AG04450 (cell line): ENCODE measurements around the gene VILL. TPM values are rescaled to one million over a fixed set of nuclear protein-coding genes. Genes with fewer than 3 reads are reported as not detected.
"Not testable (repeated sequence)": the region's sequence is repeated elsewhere in the genome, so short reads cannot be mapped to it uniquely, and the experiment has no call there.

Experiments
- CTCF ChIA-PET: fragments of 300-600, 350-600 bp; formaldehyde crosslinking; extraction: SDS; loops from one replicate; lab custom pipeline; 2022; ENCODE audit warnings: antibody characterized with exemption, inconsistent platforms; lab: Charles Lee
- POLR2A ChIA-PET: fragments of 350-600 bp; formaldehyde crosslinking; extraction: SDS; loops from one replicate; lab custom pipeline; 2021; ENCODE audit warnings: antibody characterized with exemption, inconsistent platforms; lab: Yijun Ruan, JAX
- DNase-seq: peaks from one replicate; pipeline ENCODE4 v3.0.0-alpha.2; 2011; ENCODE audit warnings: low read depth, low spot score
- H3K27ac ChIP-seq: one replicate; pipeline ENCODE4 v1.5.1; 2012; ENCODE audit warnings: low read depth, low read length, control low read depth
- H3K27me3 ChIP-seq: one replicate; pipeline ENCODE4 v1.6.0; 2012; ENCODE audit warnings: low read length; ENCODE audit not compliant: control insufficient read depth, insufficient read depth
- H3K4me3 ChIP-seq: 2 replicates; pipeline ENCODE4 v1.5.1; 2011; ENCODE audit warnings: mild to moderate bottlenecking, low read depth, low read length, control low read depth
- H3K9me3 ChIP-seq: 2 replicates; pipeline ENCODE4 v1.5.1; 2012; ENCODE audit warnings: low read length; ENCODE audit not compliant: control insufficient read depth, insufficient read depth
- polyA plus RNA-seq: library from polyadenylated mRNA; depleted of rRNA; stranded (reverse); fragments of >200 nt; gene quantifications from 2 replicates; pipeline ENCODE4 v1.2.3, GENCODE V29; 2011
- TF ChIP-seq, protein P1 (sequence below): IDR thresholded peaks from 2 replicates; pipeline ENCODE4 v1.5.1; 2011; ENCODE audit warnings: low read depth, low read length, control low read depth, inconsistent platforms

Gene VILL
- polyA plus RNA-seq, 1 experiment = 2.6 TPM

DNA sequence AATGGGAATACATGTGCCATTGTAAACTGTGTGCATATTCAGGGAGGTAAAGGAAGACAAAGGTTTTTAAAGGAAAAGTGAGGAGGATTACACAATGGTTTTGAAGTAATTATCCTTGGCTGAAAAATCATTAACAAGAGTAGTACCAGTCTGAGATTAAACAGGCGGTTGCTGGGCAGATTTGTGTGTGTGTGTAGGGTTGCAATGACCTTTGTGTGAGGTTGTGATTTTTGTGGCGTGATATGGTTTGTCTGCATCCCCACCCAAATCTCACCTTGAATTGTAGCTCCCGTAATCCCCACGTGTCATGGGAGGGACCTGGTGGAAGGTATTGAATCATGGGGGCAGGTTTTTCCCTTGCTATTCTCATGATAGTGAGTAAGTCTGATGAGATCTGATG lies 55.4 kb downstream of the VILL start:
- no peaks in the 10 kb centered on the region for H3K9me3 ChIP-seq
- TF ChIP-seq, protein P1, sequence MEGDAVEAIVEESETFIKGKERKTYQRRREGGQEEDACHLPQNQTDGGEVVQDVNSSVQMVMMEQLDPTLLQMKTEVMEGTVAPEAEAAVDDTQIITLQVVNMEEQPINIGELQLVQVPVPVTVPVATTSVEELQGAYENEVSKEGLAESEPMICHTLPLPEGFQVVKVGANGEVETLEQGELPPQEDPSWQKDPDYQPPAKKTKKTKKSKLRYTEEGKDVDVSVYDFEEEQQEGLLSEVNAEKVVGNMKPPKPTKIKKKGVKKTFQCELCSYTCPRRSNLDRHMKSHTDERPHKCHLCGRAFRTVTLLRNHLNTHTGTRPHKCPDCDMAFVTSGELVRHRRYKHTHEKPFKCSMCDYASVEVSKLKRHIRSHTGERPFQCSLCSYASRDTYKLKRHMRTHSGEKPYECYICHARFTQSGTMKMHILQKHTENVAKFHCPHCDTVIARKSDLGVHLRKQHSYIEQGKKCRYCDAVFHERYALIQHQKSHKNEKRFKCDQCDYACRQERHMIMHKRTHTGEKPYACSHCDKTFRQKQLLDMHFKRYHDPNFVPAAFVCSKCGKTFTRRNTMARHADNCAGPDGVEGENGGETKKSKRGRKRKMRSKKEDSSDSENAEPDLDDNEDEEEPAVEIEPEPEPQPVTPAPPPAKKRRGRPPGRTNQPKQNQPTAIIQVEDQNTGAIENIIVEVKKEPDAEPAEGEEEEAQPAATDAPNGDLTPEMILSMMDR = no peak
- ChIA-PET CTCF (no interaction called here), POLR2A (no interaction called here)
- no peak overlapping the region for H3K4me3 ChIP-seq
- peaks cover 13% of the 10 kb centered on the region for H3K27me3 ChIP-seq
- H3K27ac ChIP-seq = no peak overlapping the region
- no peak for DNase-seq

DNA sequence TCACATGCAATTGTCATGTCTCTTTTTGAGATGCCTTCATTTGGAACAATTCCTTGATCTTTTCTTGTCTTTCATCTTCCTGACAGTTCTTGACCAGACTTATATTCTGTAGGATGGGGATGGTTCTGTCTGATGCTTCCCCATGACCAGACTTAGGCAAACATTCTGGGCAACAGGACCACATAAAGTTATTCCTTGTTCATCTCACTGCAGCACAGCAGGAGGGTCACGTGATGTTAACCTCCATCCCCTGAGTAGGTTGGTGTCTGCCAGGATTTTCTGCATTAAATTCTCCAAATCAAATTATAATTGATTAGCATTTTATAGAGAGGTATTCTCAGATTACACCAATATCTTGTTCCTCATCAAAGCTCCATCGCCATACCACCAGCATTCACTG lies 56.2 kb downstream of the VILL start:
- Histone ChIP-seq H3K27me3 (peaks cover 13% of the 10 kb centered on the region), H3K4me3 (no peak overlapping the region), H3K27ac (no peak overlapping the region), H3K9me3 (no peaks in the 10 kb centered on the region)
- ChIA-PET POLR2A (no interaction called here), CTCF (no interaction called here)
- TF ChIP-seq, protein P1 = no peak
- no peak for DNase-seq

DNA sequence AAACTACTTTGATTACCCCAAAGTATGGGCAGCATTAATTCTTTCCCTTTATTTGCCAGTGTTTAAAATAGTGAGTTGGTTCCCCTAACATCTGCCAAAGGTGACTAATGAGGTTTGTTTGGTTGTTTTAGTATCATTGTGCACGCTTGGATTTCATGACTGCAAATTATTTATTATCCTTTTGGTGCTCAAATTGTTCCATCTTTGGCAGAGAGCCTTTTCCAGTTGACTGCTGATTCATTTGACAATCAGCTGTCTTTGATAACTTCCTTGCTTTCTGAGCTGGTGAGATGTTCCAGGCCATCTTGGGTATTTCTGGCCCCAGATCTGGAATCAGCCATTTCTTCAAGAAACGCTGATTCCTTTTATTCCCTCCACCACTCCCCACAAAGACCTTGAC lies 57.3 kb downstream of the VILL start:
- Histone ChIP-seq H3K27me3 (peaks cover 13% of the 10 kb centered on the region), H3K4me3 (no peak overlapping the region), H3K27ac (no peak overlapping the region), H3K9me3 (no peaks in the 10 kb centered on the region; the same call in 1 of the 2 replicates)
- TF ChIP-seq, protein P1 = no peak
- DNase-seq = no peak
- POLR2A ChIA-PET = no interaction called here
- CTCF ChIA-PET = no interaction called here

DNA sequence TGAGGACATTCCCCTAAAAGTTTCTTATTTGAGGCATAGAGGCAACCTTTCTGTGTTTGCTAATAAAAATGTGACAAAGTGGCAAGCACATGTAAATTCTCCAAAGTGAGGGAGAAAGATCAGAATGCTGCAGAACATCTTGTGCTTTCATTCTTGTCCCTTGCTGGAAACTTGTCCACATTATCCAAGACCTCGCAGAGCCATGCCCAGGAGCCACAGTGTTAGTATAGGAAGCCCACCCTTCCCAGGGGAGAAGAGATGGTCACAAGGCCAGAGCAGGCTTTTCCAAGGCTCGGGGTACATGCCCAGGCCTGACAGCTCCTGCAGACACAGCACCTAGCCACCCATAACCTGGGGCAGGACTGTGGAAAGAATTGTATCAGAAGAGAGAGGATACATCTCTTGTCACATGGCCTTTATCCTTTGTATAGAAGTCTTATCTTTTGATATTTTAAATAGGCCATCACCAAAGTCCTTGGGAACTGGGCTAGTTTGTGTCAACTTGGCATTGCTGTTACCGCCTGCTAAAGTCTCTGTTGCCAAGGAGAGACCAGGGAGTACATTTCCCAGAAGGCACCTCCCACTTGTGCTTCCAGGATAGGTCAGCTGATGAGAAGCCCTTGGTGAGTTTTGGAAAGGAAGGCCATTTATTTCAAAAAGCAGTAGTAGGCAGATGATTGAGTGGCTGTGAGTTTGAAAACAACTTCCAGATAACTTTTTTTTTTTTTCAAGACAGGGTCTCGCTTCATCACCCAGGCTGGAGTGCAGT lies 59.0 kb downstream of the VILL start:
- TF ChIP-seq, protein P1 = no peak
- no peak overlapping the region for H3K4me3 ChIP-seq
- peaks cover 13% of the 10 kb centered on the region for H3K27me3 ChIP-seq
- DNase-seq = no peak
- POLR2A ChIA-PET = no interaction called here
- CTCF ChIA-PET = interaction anchor here (0.7 kb wide), 1 partner anchor 445 kb away, joined by 3 read pairs; no protein-coding TSS in a partner anchor
- H3K9me3 ChIP-seq = no peaks in the 10 kb centered on the region; the same call in 1 of the 2 replicates
- H3K27ac ChIP-seq = no peak overlapping the region

DNA sequence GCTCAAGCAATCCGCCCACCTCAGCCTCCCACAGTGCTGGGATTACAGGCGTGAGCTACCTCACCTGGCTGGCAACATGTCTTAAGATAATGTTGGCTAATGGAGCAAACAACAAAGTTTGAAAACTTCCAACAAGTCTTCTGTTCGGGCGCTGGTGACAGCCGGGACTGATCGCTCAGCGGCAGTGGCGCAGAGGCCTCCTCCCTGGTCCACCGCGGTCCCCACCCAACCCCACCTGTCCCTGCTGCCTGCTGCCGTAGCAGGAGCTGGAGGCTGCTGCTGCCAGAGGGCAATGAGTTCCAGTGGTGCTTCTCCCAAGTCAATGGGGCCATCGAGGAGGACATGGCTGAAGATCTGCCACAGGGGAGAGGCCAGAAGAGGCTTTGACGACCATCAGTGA lies 60.5 kb downstream of the VILL start:
- ChIA-PET CTCF (no interaction called here), POLR2A (no interaction called here)
- no peak overlapping the region for H3K27ac ChIP-seq
- peaks cover 7% of the 10 kb centered on the region for H3K27me3 ChIP-seq
- DNase-seq = no peak
- H3K4me3 ChIP-seq = no peak overlapping the region
- TF ChIP-seq, protein P1 = no peak
- no peaks in the 10 kb centered on the region; the same call in 1 of the 2 replicates for H3K9me3 ChIP-seq

DNA sequence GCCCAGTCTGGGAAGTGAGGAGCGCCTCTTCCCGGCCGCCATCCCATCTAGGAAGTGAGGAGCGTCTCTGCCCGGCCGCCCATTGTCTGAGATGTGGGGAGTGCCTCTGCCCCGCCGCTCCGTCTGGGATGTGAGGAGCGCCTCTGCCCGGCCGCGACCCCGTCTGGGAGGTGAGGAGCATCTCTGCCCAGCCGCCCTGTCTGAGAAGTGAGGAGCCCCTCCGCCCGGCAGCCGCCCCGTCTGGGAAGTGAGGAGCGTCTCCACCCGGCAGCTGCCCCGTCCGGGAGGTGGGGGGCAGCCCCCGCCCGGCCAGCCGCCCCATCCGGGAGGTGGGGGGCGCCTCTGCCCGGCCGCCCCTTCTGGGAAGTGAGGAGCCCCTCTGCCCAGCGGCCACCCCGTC lies 62.7 kb downstream of the VILL start:
- POLR2A ChIA-PET, CTCF ChIA-PET: not testable (repeated sequence)

DNA sequence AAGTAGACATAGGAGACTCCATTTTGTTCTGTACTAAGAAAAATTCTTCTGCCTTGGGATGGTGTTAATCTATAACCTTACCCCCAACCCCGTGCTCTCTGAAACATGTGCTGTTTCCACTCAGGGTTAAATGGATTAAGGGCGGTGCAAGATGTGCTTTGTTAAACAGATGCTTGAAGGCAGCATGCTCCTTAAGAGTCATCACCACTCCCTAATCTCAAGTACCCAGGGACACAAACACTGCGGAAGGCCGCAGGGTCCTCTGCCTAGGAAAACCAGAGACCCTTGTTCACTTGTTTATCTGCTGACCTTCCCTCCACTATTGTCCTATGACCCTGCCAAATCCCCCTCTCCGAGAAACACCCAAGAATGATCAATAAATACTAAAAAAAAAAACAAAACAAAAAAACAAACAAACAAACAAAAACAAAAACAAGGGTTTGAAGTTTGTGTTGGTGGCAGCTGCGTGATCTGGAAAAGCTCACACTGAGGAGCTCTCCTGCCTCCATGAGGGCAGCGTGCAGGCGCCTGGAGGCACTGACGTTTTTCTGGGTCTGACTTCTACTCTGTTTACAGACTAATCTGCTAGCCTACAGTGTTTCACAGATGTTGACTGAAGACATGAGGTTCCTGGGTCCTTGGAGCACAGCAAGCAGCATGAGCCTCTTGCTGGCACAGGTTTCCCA lies 63.4 kb downstream of the VILL start:
- H3K27ac ChIP-seq, H3K9me3 ChIP-seq, POLR2A ChIA-PET, DNase-seq, H3K27me3 ChIP-seq, CTCF ChIA-PET, H3K4me3 ChIP-seq: not testable (repeated sequence)

More for the DNA sequence above, 62.7 kb downstream of the VILL start:
- H3K4me3 ChIP-seq, H3K27ac ChIP-seq, DNase-seq, H3K9me3 ChIP-seq, H3K27me3 ChIP-seq: not testable (repeated sequence)
